Measurements from ENCODE around the gene MYO1F. TPM values are rescaled to one million over a fixed set of nuclear protein-coding genes. Genes with fewer than 3 reads are reported as not detected.
"Not testable (repeated sequence)": the region's sequence is repeated elsewhere in the genome, so short reads cannot be mapped to it uniquely, and the experiment has no call there.

MYO1F gene
- total RNA-seq, 2 experiments from 2014 or later = 2.0 to 2.2 TPM

GRCh38 chr19:8526345-8527091 lies 50.7 kb downstream of the MYO1F start:
- H3K27me3 Mint-ChIP-seq (ENCODE audit: low read depth) = no peaks in the 10 kb centered on the region
- no peaks in the 10 kb centered on the region for H3K9me3 Mint-ChIP-seq
- no peaks in the 10 kb centered on the region for H3K36me3 Mint-ChIP-seq (ENCODE audit: low read depth)
- no peak for DNase-seq
- H3K4me1 Mint-ChIP-seq (ENCODE audit: low read depth) = peaks cover 15% of the 10 kb centered on the region
- CTCF ChIA-PET = no interaction called here
- H3K4me3 Mint-ChIP-seq = no peak overlapping the region
- H3K27ac Mint-ChIP-seq = no peak overlapping the region
- intact Hi-C loops (cut with micrococcal nuclease) = no loop called here

GRCh38 chr19:8525401-8525684 lies 51.9 kb downstream of the MYO1F start:
- Mint-ChIP-seq H3K27me3 (ENCODE audit: low read depth) (no peaks in the 10 kb centered on the region), H3K4me1 (ENCODE audit: low read depth) (peaks cover 20% of the 10 kb centered on the region), H3K4me3 (no peak overlapping the region), H3K27ac (no peak overlapping the region), H3K9me3 (no peaks in the 10 kb centered on the region), H3K36me3 (ENCODE audit: low read depth) (no peaks in the 10 kb centered on the region)
- DNase-seq = no peak
- intact Hi-C loops (cut with micrococcal nuclease) = no loop called here
- CTCF ChIA-PET = no interaction called here

GRCh38 chr19:8519388-8519787 lies 57.9 kb downstream of the MYO1F start:
- H3K4me1 Mint-ChIP-seq (ENCODE audit: low read depth) = peaks cover 43% of the 10 kb centered on the region
- H3K36me3 Mint-ChIP-seq (ENCODE audit: low read depth) = no peaks in the 10 kb centered on the region
- CTCF ChIA-PET = interaction anchor here (0.6 to 2.1 kb wide), 6 partner anchors 36 to 1933 kb away, joined by 3 to 18 read pairs (median 6); partner anchors contain the start of gene MYO1F
- H3K4me3 Mint-ChIP-seq = no peak overlapping the region
- no peak for DNase-seq
- no peak overlapping the region for H3K27ac Mint-ChIP-seq
- H3K9me3 Mint-ChIP-seq = no peaks in the 10 kb centered on the region
- no peaks in the 10 kb centered on the region for H3K27me3 Mint-ChIP-seq (ENCODE audit: low read depth)
- intact Hi-C loops (cut with micrococcal nuclease) = no loop called here

- CTCF ChIA-PET = interaction anchor here (0.6 to 2.1 kb wide), 5 partner anchors 59 to 160 kb away, joined by 3 to 18 read pairs (median 3); partner anchors contain the start of gene MYO1F
- H3K36me3 Mint-ChIP-seq (ENCODE audit: low read depth) = no peaks in the 10 kb centered on the region
- H3K27ac Mint-ChIP-seq = peak overlapping the region; percentile 61
- no peaks in the 10 kb centered on the region for H3K9me3 Mint-ChIP-seq
- H3K4me3 Mint-ChIP-seq = no peak overlapping the region
- peaks cover 46% of the 10 kb centered on the region for H3K4me1 Mint-ChIP-seq (ENCODE audit: low read depth)
- DNase-seq = peak; percentile 38
- no peaks in the 10 kb centered on the region for H3K27me3 Mint-ChIP-seq (ENCODE audit: low read depth)
- intact Hi-C loops (cut with micrococcal nuclease) = no loop called here
Observed at GRCh38 chr19:8518536-8518935, 58.7 kb downstream of the MYO1F start.

GRCh38 chr19:8517551-8518442 lies 59.4 kb downstream of the MYO1F start:
- H3K27me3 Mint-ChIP-seq (ENCODE audit: low read depth) = no peaks in the 10 kb centered on the region
- H3K27ac Mint-ChIP-seq = peak overlapping the region; percentile 82
- no peaks in the 10 kb centered on the region for H3K36me3 Mint-ChIP-seq (ENCODE audit: low read depth)
- DNase-seq = peak; percentile 61
- no peaks in the 10 kb centered on the region for H3K9me3 Mint-ChIP-seq
- no peak overlapping the region for H3K4me3 Mint-ChIP-seq
- CTCF ChIA-PET = interaction anchor here (0.8 to 2.0 kb wide), 2 partner anchors 59 to 164 kb away, joined by 3 to 18 read pairs; partner anchors contain the start of gene MYO1F
- H3K4me1 Mint-ChIP-seq (ENCODE audit: low read depth) = peaks cover 49% of the 10 kb centered on the region
- intact Hi-C loops (cut with micrococcal nuclease) = loop anchor here (2.0 kb wide), 1 partner anchor 61 kb away; no protein-coding TSS in a partner anchor

GRCh38 chr19:8515317-8515716 lies 61.9 kb downstream of the MYO1F start:
- H3K4me1 Mint-ChIP-seq (ENCODE audit: low read depth) = peaks cover 52% of the 10 kb centered on the region
- intact Hi-C loops (cut with micrococcal nuclease) = loop anchor here (1.0 to 2.0 kb wide), 3 partner anchors 71 to 317 kb away; partner anchors contain the start of genes HNRNPM, MARCHF2, MBD3L1 and ZNF558
- peak; percentile 80 for DNase-seq

GRCh38 chr19:8514505-8515009 lies 62.7 kb downstream of the MYO1F start:
- peaks cover 47% of the 10 kb centered on the region for H3K4me1 Mint-ChIP-seq (ENCODE audit: low read depth)
- H3K9me3 Mint-ChIP-seq; H3K36me3 Mint-ChIP-seq (ENCODE audit: low read depth); H3K27me3 Mint-ChIP-seq (ENCODE audit: low read depth); DNase-seq: not testable (repeated sequence)
- CTCF ChIA-PET = interaction anchor here (1.0 to 4.5 kb wide), 3 partner anchors 27 to 160 kb away, joined by 3 to 39 read pairs (median 6); partner anchors contain the start of gene MYO1F
- peak overlapping the region; percentile 97 for H3K27ac Mint-ChIP-seq
- intact Hi-C loops (cut with micrococcal nuclease) = loop anchor here (1.0 to 2.0 kb wide), 3 partner anchors 70 to 318 kb away; partner anchors contain the start of genes HNRNPM, MARCHF2, MBD3L1 and ZNF558
- peak overlapping the region; percentile 97 for H3K4me3 Mint-ChIP-seq

More at GRCh38 chr19:8515317-8515716, 61.9 kb downstream of the MYO1F start:
- H3K9me3 Mint-ChIP-seq = no peaks in the 10 kb centered on the region
- H3K36me3 Mint-ChIP-seq (ENCODE audit: low read depth) = peaks cover 2% of the 10 kb centered on the region
- no peaks in the 10 kb centered on the region for H3K27me3 Mint-ChIP-seq (ENCODE audit: low read depth)
- peak overlapping the region; percentile 97 for H3K27ac Mint-ChIP-seq
- H3K4me3 Mint-ChIP-seq = peak overlapping the region; percentile 97
- CTCF ChIA-PET = interaction anchor here (4.5 kb wide), 1 partner anchor 64 kb away, joined by 39 read pairs; the partner anchor contains the start of gene MYO1F

GRCh38 chr19:8513687-8514504 lies 63.3 kb downstream of the MYO1F start, which contains the start of gene ZNF414:
ZNF414 (minus strand) TSS chr19:8514167; CDS start chr19:8514046, 121 bp downstream.
- H3K27me3 Mint-ChIP-seq (ENCODE audit: low read depth) = no peaks in the 10 kb centered on the region
- H3K27ac Mint-ChIP-seq = peak within 1 kb of the TSS; percentile 97
- CTCF ChIA-PET = interaction anchor here (0.6 to 4.5 kb wide), 4 partner anchors 25 to 159 kb away, joined by 3 to 39 read pairs (median 4); partner anchors contain the start of gene MYO1F
- peaks cover 2% of the 10 kb centered on the region for H3K36me3 Mint-ChIP-seq (ENCODE audit: low read depth)
- DNase-seq = peak; percentile 98
- H3K4me1 Mint-ChIP-seq (ENCODE audit: low read depth) = peaks cover 47% of the 10 kb centered on the region
- H3K4me3 Mint-ChIP-seq = peak within 1 kb of the TSS; percentile 97
- H3K9me3 Mint-ChIP-seq = no peaks in the 10 kb centered on the region
- intact Hi-C loops (cut with micrococcal nuclease) = loop anchor here (1.0 to 2.0 kb wide), 4 partner anchors 69 to 319 kb away; partner anchors contain the start of genes HNRNPM, MBD3L1, NDUFA7 and RAB11B

GRCh38 chr19:8513036-8513686 lies 64.1 kb downstream of the MYO1F start:
- no peaks in the 10 kb centered on the region for H3K27me3 Mint-ChIP-seq (ENCODE audit: low read depth)
- no peaks in the 10 kb centered on the region for H3K9me3 Mint-ChIP-seq
- H3K4me1 Mint-ChIP-seq (ENCODE audit: low read depth) = peaks cover 41% of the 10 kb centered on the region
- H3K4me3 Mint-ChIP-seq = peak overlapping the region; percentile 97
- CTCF ChIA-PET = interaction anchor here (0.7 to 4.5 kb wide), 3 partner anchors 66 to 159 kb away, joined by 4 to 39 read pairs (median 6); partner anchors contain the start of genes MARCHF2 and MYO1F
- peak overlapping the region; percentile 97 for H3K27ac Mint-ChIP-seq
- no peak for DNase-seq
- intact Hi-C loops (cut with micrococcal nuclease) = loop anchor here (1.0 kb wide), 2 partner anchors 123 to 192 kb away; partner anchors contain the start of genes NDUFA7, RAB11B and RPS28
- peaks cover 2% of the 10 kb centered on the region for H3K36me3 Mint-ChIP-seq (ENCODE audit: low read depth)

GRCh38 chr19:8512115-8512967 lies 64.9 kb downstream of the MYO1F start:
- peaks cover 33% of the 10 kb centered on the region for H3K4me1 Mint-ChIP-seq (ENCODE audit: low read depth)
- H3K4me3 Mint-ChIP-seq = peak overlapping the region; percentile 97
- no peak for DNase-seq
- peak overlapping the region; percentile 68 for H3K27ac Mint-ChIP-seq
- H3K36me3 Mint-ChIP-seq (ENCODE audit: low read depth) = peaks cover 2% of the 10 kb centered on the region
- intact Hi-C loops (cut with micrococcal nuclease) = no loop called here
- H3K9me3 Mint-ChIP-seq = no peaks in the 10 kb centered on the region
- CTCF ChIA-PET = interaction anchor here (0.7 to 4.5 kb wide), 2 partner anchors 67 to 99 kb away, joined by 4 to 39 read pairs; partner anchors contain the start of genes MARCHF2 and MYO1F
- H3K27me3 Mint-ChIP-seq (ENCODE audit: low read depth) = no peaks in the 10 kb centered on the region

All from activated naive CD4-positive, alpha-beta T cell treated with anti-CD3 and anti-CD28 coated beads for 36 hours (primary cell).